ENCODE data around the gene IFT81. TPM values are rescaled to one million over a fixed set of nuclear protein-coding genes. Genes with fewer than 3 reads are reported as not detected.

Gene IFT81
- total RNA-seq, 4 donors from 2014 or later = 6.8 to 12.6 (median 9.7) TPM

GRCh38 chr12:110135806-110136205, 11.6 kb downstream of the IFT81 start:
- no peak for DNase-seq (ENCODE audit: low spot score in 2 of 2)
- TF ChIP-seq POLR2A (IDR thresholded peaks at IDR 0.05) (no peak), CTCF (IDR thresholded peaks at IDR 0.05) (no peak)
- no peak overlapping the region for H3K4me3 ChIP-seq (ENCODE audit: low read depth, poor library complexity, severe bottlenecking)
- intact Hi-C loops (cut with DNase I; ENCODE audit: low total_unique reads) = no loop called here
- WGBS, 2 donors = 86 to 88% methylated on average over 2 of the region's 2 CpGs

GRCh38 chr12:110137786-110138185, 13.6 kb downstream of the IFT81 start:
- H3K4me3 ChIP-seq (ENCODE audit: low read depth, poor library complexity, severe bottlenecking) = no peak overlapping the region
- 91 to 96% methylated on average over 3 of the region's 3 CpGs for WGBS, 2 donors
- intact Hi-C loops (cut with DNase I; ENCODE audit: low total_unique reads) = no loop called here
- no peak for DNase-seq (ENCODE audit: low spot score in 2 of 2)
- TF ChIP-seq POLR2A (IDR thresholded peaks at IDR 0.05) (no peak), CTCF (IDR thresholded peaks at IDR 0.05) (no peak)

GRCh38 chr12:110141389-110141788, 17.2 kb downstream of the IFT81 start:
- DNase-seq (ENCODE audit: low spot score in 2 of 2) = peak; percentile 57 to 88
- 38 to 47% methylated on average over 6 of the region's 6 CpGs for WGBS, 2 donors
- intact Hi-C loops (cut with DNase I; ENCODE audit: low total_unique reads) = no loop called here
- no peak overlapping the region for H3K4me3 ChIP-seq (ENCODE audit: low read depth, poor library complexity, severe bottlenecking)
- TF ChIP-seq POLR2A (IDR thresholded peaks at IDR 0.05) (no peak), CTCF (IDR thresholded peaks at IDR 0.05) (no peak)

- no peak overlapping the region for H3K4me3 ChIP-seq (ENCODE audit: low read depth, poor library complexity, severe bottlenecking)
- no peak for TF ChIP-seq CTCF (IDR thresholded peaks at IDR 0.05)
- no peak for TF ChIP-seq POLR2A (IDR thresholded peaks at IDR 0.05)
- WGBS, 2 donors = 88 to 91% methylated on average over 2 of the region's 2 CpGs
- DNase-seq (ENCODE audit: low spot score in 2 of 2) = no peak
- intact Hi-C loops (cut with DNase I; ENCODE audit: low total_unique reads) = no loop called here
Measured at GRCh38 chr12:110146986-110147385, 22.8 kb downstream of the IFT81 start.

- H3K4me3 ChIP-seq (ENCODE audit: low read depth, poor library complexity, severe bottlenecking) = no peak overlapping the region
- WGBS, 2 donors = 90 to 93% methylated on average over 10 of the region's 10 CpGs
- TF ChIP-seq CTCF (IDR thresholded peaks at IDR 0.05) (no peak), POLR2A (IDR thresholded peaks at IDR 0.05) (no peak)
- DNase-seq (ENCODE audit: low spot score in 2 of 2) = no peak
- intact Hi-C loops (cut with DNase I; ENCODE audit: low total_unique reads) = no loop called here
Measured at GRCh38 chr12:110149086-110149660, 25.0 kb downstream of the IFT81 start.

- TF ChIP-seq CTCF (IDR thresholded peaks at IDR 0.05) (no peak), POLR2A (IDR thresholded peaks at IDR 0.05) (no peak)
- DNase-seq (ENCODE audit: low spot score in 2 of 2) = no peak
- 98 to 100% methylated on average over 2 of the region's 2 CpGs for WGBS, 2 donors
- intact Hi-C loops (cut with DNase I; ENCODE audit: low total_unique reads) = no loop called here
- no peak overlapping the region for H3K4me3 ChIP-seq (ENCODE audit: low read depth, poor library complexity, severe bottlenecking)
Measured at GRCh38 chr12:110156766-110157165, 32.6 kb downstream of the IFT81 start.
